Activated naive CD8-positive, alpha-beta T cell treated with anti-CD3 and anti-CD28 coated beads, Interleukin-2, amount 50 U/mL, for 24 hours (primary cell): ENCODE measurements around the gene LMTK2.
"Not testable (repeated sequence)": the region's sequence is repeated elsewhere in the genome, so short reads cannot be mapped to it uniquely, and the experiment has no call there.

ENCODE experiments used
- ATAC-seq: fragments of 150-1000 bp; cut with Tn5 transposase; one replicate; pipeline ENCODE4 v1.10.0; 2021
- DNase-seq: peaks from one replicate; pipeline ENCODE4 v3.0.0; 2021
- H3K27ac Mint-ChIP-seq: one replicate; pipeline ENCODE4 v1.8.0; 2021; ENCODE audit warnings: mild to moderate bottlenecking, mixed read lengths
- H3K27me3 Mint-ChIP-seq: one replicate; pipeline ENCODE4 v1.8.0; 2021; ENCODE audit warnings: mixed read lengths
- H3K36me3 Mint-ChIP-seq: one replicate; pipeline ENCODE4 v1.8.0; 2021; ENCODE audit warnings: low read depth, mixed read lengths
- H3K4me1 Mint-ChIP-seq: one replicate; pipeline ENCODE4 v1.8.0; 2021; ENCODE audit warnings: mixed read lengths
- H3K4me3 Mint-ChIP-seq: one replicate; pipeline ENCODE4 v1.8.0; 2021; ENCODE audit warnings: mild to moderate bottlenecking, moderate library complexity, mixed read lengths
- H3K9me3 Mint-ChIP-seq: one replicate; pipeline ENCODE4 v1.8.0; 2021; ENCODE audit warnings: mixed read lengths

The LMTK2 gene

DNA sequence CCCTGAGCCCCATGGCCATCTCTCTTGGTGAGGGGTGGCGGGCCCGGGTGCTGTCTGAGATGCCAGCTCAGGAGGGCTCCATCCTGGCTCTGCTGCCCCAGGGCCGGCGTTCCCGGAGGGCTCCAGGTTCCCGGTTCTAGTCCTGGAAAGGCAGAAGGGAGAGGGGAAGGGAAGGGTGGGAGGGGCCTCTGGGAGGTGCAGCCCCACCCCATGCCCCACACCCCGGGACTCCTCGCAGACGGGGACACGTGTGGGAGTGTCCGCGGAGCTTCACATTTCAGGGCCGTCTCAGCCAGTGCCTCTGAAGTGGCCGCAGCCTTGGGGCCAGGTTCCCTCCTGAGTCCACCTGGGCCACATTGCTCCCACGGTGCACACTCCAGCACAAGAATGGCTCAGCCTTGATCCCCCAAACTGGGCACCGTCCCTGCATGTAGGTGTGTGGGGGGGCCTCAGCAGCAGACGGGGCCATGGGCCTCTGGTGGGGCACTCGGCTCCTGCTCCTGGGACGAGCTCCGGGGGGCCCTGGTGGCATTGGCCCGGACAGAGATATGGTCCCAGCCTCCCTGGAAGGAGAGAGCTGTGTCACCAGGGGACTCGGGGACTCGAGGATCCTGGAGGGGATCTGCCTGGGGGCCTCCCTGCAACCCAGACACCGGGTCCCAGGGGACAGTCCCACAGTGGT, 110.4 kb downstream of the LMTK2 start:
- no peak overlapping the region for H3K4me3 Mint-ChIP-seq
- H3K36me3 Mint-ChIP-seq: peaks cover 8% of the 10 kb centered on the region
- H3K4me1 Mint-ChIP-seq: peaks cover 13% of the 10 kb centered on the region
- DNase-seq (no peak), ATAC-seq (no peak)
- no peaks in the 10 kb centered on the region for H3K9me3 Mint-ChIP-seq
- no peaks in the 10 kb centered on the region for H3K27me3 Mint-ChIP-seq
- H3K27ac Mint-ChIP-seq: no peak overlapping the region

DNA sequence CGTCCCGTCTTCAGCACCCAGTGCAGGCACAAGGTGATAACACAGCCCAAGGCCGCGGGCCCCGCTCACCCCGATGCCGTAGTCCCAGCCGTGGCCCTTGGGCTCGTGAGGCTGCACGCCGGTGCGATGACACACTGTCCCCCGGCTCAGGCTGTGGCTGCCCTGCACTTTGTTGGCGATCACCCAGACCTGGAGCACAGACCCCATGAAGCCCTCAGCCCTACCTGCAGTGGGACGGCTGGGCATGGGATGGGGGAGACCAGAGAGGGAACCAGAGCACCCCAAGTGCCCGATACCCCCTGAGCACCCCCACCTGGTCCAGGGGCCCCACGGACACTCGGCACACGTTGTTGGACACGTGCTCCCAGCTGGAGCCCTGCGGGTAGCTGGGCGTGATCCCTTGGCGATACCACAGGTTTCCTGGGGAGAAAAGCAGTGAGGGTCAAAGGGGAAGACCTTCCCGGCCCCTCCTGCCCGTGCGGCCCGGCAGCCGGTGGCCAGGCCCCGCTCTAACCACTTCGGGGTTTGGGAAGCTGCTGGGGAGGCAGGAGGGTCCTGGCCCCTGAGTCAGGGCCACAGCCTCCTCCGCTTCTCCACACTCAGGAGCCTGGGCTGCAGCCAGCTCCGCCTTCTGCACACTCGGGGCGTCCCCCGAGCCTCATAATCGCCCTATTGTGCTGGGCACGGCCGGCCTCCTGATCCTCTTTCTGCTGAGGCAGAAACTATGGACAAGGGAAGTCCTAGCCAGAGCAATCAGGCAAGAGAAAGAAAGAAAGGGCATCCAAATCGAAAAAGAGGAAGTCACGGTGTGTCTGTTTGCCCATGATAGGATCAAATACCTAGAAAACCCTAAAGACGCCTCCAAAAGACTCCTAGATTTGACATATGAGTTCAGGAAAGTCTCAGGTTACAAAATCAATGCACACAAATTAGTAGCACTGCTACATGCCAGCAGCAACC, 111.2 kb downstream of the LMTK2 start:
- peaks cover 8% of the 10 kb centered on the region for H3K36me3 Mint-ChIP-seq
- no peak overlapping the region for H3K27ac Mint-ChIP-seq
- no peak for DNase-seq
- H3K4me3 Mint-ChIP-seq: no peak overlapping the region
- H3K4me1 Mint-ChIP-seq: peaks cover 13% of the 10 kb centered on the region
- ATAC-seq: no peak
- H3K27me3 Mint-ChIP-seq: no peaks in the 10 kb centered on the region
- no peaks in the 10 kb centered on the region for H3K9me3 Mint-ChIP-seq

DNA sequence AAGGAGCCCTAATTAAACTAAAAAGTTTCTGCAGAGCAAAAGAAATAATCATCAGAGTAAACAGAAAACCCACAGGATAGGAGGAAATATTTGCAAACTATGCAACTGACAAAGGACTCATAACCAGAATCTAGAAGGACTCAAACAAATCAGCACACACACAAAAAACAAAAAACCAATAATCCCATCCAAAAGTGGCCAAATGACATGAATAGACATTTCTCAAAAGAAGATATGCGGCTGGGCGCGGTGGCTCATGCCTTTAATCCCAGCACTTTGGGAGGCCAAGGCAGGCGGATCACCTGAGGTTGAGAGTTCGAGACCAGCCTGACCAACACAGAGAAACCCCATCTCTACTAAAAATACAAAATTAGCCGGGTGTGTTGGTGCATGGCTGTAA, 112.7 kb downstream of the LMTK2 start:
- H3K27me3 Mint-ChIP-seq, H3K9me3 Mint-ChIP-seq, DNase-seq, ATAC-seq, H3K27ac Mint-ChIP-seq, H3K36me3 Mint-ChIP-seq, H3K4me3 Mint-ChIP-seq: not testable (repeated sequence)
- peaks cover 13% of the 10 kb centered on the region for H3K4me1 Mint-ChIP-seq

DNA sequence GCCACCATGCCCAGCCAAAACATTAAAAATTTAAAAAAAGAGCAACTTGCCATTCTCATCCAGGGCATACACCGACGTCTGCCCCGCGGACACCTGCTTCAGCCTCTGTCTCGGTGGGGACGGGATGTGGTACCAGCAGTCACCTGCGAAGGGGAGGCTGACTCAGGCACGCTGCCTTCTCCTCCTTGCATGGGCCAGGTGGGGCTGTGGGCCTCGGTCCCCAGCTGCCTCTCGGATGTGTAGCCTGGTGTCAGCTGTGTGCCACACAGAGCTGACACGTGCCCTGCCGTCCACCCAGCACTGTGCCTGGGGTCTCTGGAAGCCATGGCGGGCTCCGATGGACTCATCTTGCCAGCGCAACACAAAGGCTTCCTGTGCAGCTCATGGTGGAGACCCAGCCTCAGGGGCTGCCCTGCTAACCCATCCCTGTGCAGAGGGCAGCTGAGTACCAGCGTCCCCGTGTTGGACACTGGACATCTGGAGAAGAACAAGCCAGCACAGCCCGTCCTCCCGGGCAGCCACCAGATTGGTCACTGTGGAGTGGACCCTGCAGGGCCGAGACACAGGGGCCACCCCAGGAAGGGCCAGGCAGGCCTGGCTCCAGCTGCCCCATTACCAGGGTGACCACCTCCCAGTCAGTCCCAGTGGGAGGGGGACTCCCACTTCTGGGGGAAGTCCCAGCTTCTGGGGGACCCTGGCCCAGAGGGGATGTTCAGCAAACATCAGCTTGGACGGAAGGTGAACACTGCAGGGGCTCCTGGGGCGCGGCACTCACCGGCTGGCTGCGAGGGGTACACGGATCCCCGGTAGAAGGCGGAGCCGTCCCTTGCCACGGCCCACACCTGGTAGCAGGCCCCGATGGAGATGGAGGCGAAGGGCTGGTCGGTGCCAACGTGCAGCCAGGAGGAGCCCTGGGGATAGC, 115.2 kb downstream of the LMTK2 start:
- H3K4me3 Mint-ChIP-seq: no peak overlapping the region
- ATAC-seq (no peak), DNase-seq (no peak)
- no peak overlapping the region for H3K27ac Mint-ChIP-seq
- H3K4me1 Mint-ChIP-seq: peaks cover 13% of the 10 kb centered on the region
- peaks cover 14% of the 10 kb centered on the region for H3K36me3 Mint-ChIP-seq
- H3K27me3 Mint-ChIP-seq: no peaks in the 10 kb centered on the region
- H3K9me3 Mint-ChIP-seq: no peaks in the 10 kb centered on the region

DNA sequence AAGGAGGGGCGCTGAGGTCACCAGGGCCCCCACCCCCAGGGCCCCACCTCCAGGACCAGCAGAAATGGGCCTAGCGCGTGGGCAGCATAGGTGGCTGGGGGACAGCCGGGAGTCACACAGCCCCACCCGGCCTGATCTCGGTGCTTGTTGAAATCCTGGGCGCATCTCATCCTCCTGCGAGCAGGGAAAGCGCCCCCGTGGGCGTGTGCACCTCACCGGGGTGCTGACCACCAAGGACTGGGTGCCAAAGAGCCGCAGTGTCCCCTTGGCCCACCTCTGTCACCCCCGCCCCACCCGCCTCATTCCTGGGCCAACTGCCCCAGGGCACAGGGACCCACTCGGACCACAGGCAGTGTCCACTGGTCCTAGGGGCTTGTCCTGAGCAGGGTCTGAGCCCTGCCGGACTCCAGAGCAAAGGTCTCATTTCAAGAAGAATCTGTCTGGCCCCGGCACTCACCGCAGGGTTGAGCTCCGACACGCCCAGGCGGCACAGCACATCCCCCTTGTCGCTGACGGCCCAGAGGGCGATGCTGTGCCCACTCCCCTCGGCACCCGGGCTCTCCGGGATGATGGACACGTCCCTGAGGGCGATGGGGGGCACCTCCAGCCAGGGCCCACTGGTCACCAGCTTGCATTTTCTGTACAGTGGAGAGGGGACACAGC, 116.0 kb downstream of the LMTK2 start:
- Mint-ChIP-seq H3K4me1 (peaks cover 13% of the 10 kb centered on the region), H3K9me3 (no peaks in the 10 kb centered on the region), H3K4me3 (no peak overlapping the region), H3K27ac (no peak overlapping the region), H3K36me3 (peaks cover 14% of the 10 kb centered on the region), H3K27me3 (no peaks in the 10 kb centered on the region)
- no peak for DNase-seq
- ATAC-seq: no peak

DNA sequence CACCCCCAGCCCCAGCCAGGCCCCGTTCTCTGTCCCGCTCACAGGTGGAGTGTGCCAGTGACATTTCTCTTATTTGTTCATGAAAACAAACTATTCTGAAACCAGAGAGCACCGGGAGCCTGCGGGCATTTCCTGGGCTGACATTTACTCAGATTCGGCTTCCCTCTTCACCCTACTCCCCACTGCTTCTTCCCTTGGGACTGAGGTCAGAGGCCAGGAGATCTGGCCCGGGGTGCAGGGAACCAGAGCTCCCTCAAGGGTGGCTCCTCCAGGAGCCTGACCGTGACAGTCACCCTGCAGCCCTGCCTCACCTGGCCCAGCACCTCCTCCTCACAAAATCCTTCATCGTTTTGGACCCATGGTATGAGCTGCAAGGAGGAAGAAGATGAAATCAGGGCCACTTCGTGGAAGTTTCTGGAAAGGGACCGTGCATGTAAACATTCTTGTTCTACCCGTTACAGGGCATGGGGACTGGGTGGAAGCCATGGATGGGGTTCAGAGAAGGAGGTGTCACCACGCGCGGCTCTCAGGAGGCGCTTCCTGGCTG, 116.8 kb downstream of the LMTK2 start:
- H3K27me3 Mint-ChIP-seq: no peaks in the 10 kb centered on the region
- no peak for ATAC-seq

DNA sequence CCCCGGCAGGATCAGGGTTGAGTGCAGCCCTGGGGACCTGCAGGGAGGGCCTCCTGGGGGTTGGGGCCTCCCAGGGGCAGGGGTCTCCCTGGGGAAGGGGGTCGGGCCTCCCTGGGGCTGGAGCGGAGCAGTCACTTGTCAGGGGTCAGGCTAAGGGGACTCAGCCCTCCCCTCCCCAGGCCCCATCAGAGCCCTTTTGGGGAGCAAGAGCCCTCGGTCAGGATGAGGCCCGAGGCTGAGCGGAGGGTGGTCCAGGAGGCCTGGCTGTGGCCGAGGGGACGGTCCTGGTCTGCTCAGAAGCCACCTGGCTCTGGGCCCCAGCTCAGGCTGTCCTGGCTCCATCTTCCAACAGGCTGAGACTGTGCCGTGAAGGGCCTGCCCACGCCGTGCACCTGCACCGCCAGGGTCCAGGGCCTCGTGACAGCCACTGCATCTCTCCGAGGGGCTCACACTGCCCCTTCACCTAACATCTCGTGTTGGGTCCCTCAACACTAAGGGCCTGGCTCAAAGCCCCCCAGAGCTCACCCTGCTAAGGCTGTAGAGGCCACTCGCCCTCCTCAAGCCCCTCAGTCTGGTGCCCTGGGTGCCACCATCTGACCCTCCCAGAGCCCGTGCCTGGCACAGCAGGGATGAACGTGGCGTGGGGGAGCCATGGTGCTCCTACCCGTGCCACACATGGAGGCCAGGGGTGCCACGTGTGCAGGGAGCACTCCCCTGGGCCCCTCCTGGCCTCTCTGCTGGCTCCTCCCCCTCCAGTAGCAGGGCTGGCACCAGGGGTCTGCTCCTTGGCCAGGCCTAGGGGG, 117.4 kb downstream of the LMTK2 start:
- Mint-ChIP-seq H3K27me3 (no peaks in the 10 kb centered on the region), H3K4me1 (peaks cover 4% of the 10 kb centered on the region), H3K36me3 (peaks cover 13% of the 10 kb centered on the region), H3K4me3 (no peak overlapping the region), H3K27ac (no peak overlapping the region), H3K9me3 (no peaks in the 10 kb centered on the region)
- DNase-seq (no peak), ATAC-seq (no peak)

More for the DNA sequence above, 116.8 kb downstream of the LMTK2 start:
- H3K4me1 Mint-ChIP-seq: peaks cover 9% of the 10 kb centered on the region
- no peak overlapping the region for H3K4me3 Mint-ChIP-seq
- no peak for DNase-seq
- peaks cover 15% of the 10 kb centered on the region for H3K36me3 Mint-ChIP-seq
- no peak overlapping the region for H3K27ac Mint-ChIP-seq
- no peaks in the 10 kb centered on the region for H3K9me3 Mint-ChIP-seq

DNA sequence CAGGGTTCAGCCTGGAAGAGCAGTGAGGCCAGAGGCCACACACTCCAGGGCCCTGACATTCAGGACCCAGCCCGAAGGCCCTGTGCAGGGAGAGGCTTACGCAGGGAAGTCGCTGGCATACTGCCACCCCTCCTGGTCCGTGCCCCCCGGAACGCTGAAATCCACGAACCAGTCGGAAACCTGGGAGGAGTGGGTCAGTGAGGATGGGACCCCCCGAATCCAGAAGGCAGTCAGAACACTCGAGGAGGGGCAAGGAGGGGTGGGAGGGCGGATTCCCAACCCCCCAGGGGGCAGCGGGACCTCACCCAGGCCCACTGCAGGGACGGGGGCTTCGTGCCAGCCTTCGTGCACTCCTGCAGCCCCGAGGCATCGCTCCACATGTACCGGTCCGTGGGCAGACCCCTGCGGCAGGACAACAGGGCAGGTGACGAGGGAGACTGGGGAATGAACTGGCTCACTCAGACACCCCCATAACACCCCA, 118.1 kb downstream of the LMTK2 start:
- ATAC-seq (no peak), DNase-seq (no peak)
- Mint-ChIP-seq H3K4me1 (no peaks in the 10 kb centered on the region), H3K9me3 (no peaks in the 10 kb centered on the region), H3K27me3 (no peaks in the 10 kb centered on the region), H3K27ac (no peak overlapping the region), H3K36me3 (peaks cover 13% of the 10 kb centered on the region), H3K4me3 (no peak overlapping the region)

DNA sequence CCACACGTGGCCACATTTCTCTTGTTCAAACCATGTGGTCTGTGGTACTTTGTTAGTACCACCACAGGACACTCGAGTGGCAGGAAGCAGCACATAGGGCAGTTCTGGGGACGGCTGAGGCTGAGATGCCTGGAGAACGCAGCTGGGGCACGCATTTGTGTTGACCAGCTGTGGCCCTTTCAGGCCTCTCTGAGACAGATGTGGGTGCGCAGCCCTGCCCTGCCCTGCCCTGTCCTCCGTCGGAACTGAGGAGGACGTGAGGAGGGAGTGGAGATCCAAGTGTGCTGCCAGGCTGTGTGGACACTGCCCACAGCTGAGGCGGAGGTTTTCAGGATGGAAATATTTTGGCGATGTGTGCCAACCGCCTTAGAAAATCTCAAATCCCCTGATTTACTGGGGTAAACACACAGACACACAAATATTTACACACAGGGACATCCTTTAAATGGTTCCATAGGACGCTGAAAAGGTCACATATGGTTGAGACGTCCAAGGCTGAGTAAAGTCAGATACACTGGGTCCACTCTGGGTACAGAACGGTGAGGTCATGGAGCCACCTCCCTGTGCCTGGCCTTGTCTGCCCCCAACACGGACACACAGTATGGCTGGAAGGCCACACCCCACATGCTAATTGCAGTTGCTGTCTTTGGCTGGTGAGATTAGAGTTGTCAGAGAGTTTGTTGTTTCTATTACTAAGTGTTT, 119.4 kb downstream of the LMTK2 start:
- no peak for DNase-seq
- Mint-ChIP-seq H3K36me3 (peaks cover 15% of the 10 kb centered on the region), H3K27me3 (no peaks in the 10 kb centered on the region), H3K27ac (no peak overlapping the region), H3K4me1 (no peaks in the 10 kb centered on the region), H3K9me3 (no peaks in the 10 kb centered on the region), H3K4me3 (no peak overlapping the region)
- no peak for ATAC-seq

DNA sequence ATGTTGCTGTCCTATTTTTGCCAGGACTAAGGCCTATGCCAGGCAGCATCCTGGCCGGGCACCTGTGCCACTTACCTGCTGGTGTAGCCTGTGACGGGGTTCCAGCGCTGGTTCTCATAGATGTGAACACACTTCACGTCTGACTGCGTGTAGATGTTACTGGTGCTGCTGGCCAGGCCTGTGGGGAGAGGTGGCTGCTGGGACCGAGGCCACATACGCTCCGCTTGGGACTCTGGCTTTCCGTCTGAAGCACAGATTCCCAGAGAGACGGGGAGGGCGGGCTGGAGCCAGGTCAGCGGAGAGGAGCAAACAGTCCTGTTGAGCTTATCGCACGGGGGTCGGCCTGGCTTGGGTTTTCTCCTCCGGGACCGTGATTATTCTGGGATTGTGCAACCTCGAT, 121.3 kb downstream of the LMTK2 start:
- no peak overlapping the region for H3K27ac Mint-ChIP-seq

DNA sequence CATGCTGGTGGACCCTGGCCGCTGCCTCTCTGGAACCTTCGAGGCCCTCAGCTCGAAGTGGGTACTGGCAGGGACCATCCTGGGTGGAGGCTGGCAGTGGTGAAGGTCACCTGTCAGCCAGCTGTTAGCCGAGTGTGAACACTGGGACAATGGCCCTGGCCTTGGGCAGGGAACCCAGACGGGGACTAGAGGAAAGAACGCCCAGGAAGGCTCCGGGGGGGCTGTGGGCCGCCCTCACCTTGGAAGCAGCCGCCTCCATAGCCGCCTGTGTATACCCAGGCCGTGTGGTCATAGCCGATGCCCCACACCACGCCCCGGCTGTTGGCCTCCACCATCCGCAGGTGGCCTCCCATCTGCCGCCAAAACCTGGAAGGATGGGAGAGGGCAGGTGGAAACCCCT, 122.1 kb downstream of the LMTK2 start:
- ATAC-seq (no peak), DNase-seq (no peak)
- no peaks in the 10 kb centered on the region for H3K9me3 Mint-ChIP-seq
- H3K36me3 Mint-ChIP-seq: peaks cover 9% of the 10 kb centered on the region
- H3K27ac Mint-ChIP-seq: no peak overlapping the region
- H3K4me3 Mint-ChIP-seq: no peak overlapping the region
- H3K4me1 Mint-ChIP-seq: no peaks in the 10 kb centered on the region
- no peaks in the 10 kb centered on the region for H3K27me3 Mint-ChIP-seq

More for the DNA sequence above, 121.3 kb downstream of the LMTK2 start:
- no peak for DNase-seq
- Mint-ChIP-seq H3K9me3 (no peaks in the 10 kb centered on the region), H3K4me1 (no peaks in the 10 kb centered on the region), H3K36me3 (peaks cover 9% of the 10 kb centered on the region), H3K4me3 (no peak overlapping the region), H3K27me3 (no peaks in the 10 kb centered on the region)
- no peak for ATAC-seq

DNA sequence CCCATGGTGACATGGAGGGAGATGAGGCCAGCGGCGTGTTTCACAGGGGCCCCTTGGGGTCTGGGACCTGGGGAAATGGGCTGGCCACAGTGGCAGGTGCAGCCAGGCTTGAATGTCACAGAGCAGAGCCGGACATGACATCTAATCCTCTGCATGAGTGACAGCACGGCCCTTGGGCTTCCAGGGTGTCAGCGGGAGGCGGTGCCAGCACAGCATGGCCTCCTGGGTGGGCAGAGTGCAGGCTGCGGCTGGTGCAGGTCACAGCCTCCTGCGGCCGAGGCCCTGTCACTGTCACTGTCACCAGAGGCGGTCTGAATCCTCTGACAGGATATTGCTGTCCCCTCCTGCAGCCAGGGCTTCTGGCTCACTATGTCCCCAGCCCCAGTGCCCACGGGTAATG, 122.8 kb downstream of the LMTK2 start:
- ATAC-seq (no peak), DNase-seq (no peak)
- no peaks in the 10 kb centered on the region for H3K4me1 Mint-ChIP-seq
- H3K4me3 Mint-ChIP-seq: no peak overlapping the region
- no peaks in the 10 kb centered on the region for H3K27me3 Mint-ChIP-seq
- no peak overlapping the region for H3K27ac Mint-ChIP-seq
- no peaks in the 10 kb centered on the region for H3K9me3 Mint-ChIP-seq
- H3K36me3 Mint-ChIP-seq: peaks cover 11% of the 10 kb centered on the region
